ENCODE results near the gene RAB3D.

- TF ChIP-seq POLR2AphosphoS5 (IDR thresholded peaks at IDR 0.05; ENCODE audit: low read depth, low read length) (peak; percentile 70; the same call in 1 of the 2 replicates), SIN3A (IDR thresholded peaks at IDR 0.05; ENCODE audit: borderline replicate concordance, insufficient read depth, low read length) (no peak)
Observed at GRCh38 chr19:11293433-11294389, 45.7 kb downstream of the RAB3D start.
